ENCODE results near the gene CDC42.

CDC42 gene

GRCh38 chr1:22108339-22109105, 56.0 kb downstream of the CDC42 start:
- ChIA-PET CTCF (interaction anchor here (0.6 to 5.0 kb wide), 9 partner anchors 9 to 308 kb away, joined by 3 to 75 read pairs (median 5); no protein-coding TSS in a partner anchor), POLR2A (no interaction called here)
- H3K4me3 ChIP-seq (ENCODE audit: low read depth, low read length), result no peak overlapping the region
- no peak for DNase-seq (ENCODE audit: low read depth, low spot score)
- TF ChIP-seq, protein P1, sequence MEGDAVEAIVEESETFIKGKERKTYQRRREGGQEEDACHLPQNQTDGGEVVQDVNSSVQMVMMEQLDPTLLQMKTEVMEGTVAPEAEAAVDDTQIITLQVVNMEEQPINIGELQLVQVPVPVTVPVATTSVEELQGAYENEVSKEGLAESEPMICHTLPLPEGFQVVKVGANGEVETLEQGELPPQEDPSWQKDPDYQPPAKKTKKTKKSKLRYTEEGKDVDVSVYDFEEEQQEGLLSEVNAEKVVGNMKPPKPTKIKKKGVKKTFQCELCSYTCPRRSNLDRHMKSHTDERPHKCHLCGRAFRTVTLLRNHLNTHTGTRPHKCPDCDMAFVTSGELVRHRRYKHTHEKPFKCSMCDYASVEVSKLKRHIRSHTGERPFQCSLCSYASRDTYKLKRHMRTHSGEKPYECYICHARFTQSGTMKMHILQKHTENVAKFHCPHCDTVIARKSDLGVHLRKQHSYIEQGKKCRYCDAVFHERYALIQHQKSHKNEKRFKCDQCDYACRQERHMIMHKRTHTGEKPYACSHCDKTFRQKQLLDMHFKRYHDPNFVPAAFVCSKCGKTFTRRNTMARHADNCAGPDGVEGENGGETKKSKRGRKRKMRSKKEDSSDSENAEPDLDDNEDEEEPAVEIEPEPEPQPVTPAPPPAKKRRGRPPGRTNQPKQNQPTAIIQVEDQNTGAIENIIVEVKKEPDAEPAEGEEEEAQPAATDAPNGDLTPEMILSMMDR (IDR thresholded peaks at IDR 0.05; ENCODE audit: insufficient read depth, low read length, missing control alignments), result no peak

- H3K4me3 ChIP-seq (ENCODE audit: low read depth, low read length), result no peak overlapping the region
- TF ChIP-seq, protein P1 (IDR thresholded peaks at IDR 0.05; ENCODE audit: insufficient read depth, low read length, missing control alignments), result no peak
- no peak for DNase-seq (ENCODE audit: low read depth, low spot score)
- ChIA-PET POLR2A (interaction anchor here (0.7 kb wide), 1 partner anchor 56 kb away, joined by 3 read pairs; no protein-coding TSS in a partner anchor), CTCF (interaction anchor here (0.9 to 3.0 kb wide), 8 partner anchors 9 to 532 kb away, joined by 3 to 11 read pairs (median 4); no protein-coding TSS in a partner anchor)
Observed at GRCh38 chr1:22110016-22110415, 57.5 kb downstream of the CDC42 start.

- no peak for DNase-seq (ENCODE audit: low read depth, low spot score)
- CTCF ChIA-PET, result interaction anchor here (1.0 to 3.0 kb wide), 8 partner anchors 8 to 528 kb away, joined by 3 to 11 read pairs (median 5); no protein-coding TSS in a partner anchor
- TF ChIP-seq, protein P1 (IDR thresholded peaks at IDR 0.05; ENCODE audit: insufficient read depth, low read length, missing control alignments), result no peak
- POLR2A ChIA-PET, result no interaction called here
- no peak overlapping the region for H3K4me3 ChIP-seq (ENCODE audit: low read depth, low read length)
Observed at GRCh38 chr1:22111115-22111514, 58.6 kb downstream of the CDC42 start.

DNA sequence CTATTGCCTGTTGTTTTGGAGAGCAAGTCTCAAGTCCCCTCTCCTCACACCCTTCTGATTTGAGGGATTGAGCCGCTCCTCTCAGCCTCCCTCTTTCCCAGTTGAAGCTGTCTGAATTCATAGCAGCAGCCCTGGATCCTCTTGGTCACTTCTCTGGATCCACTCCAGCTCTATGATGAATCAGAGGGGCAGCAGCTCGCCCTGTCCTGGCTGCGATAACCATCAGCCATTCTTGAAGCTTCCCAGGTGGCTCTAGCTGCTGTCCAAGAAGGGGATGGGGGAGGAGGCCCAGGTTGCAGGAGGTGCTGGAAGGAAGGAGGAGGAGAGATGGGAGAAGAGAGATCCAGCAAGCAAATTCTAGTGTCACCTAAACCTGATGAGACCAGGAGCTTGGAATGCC, 59.1 kb downstream of the CDC42 start:
- CTCF ChIA-PET, result interaction anchor here (1.0 to 3.0 kb wide), 7 partner anchors 8 to 528 kb away, joined by 3 to 11 read pairs (median 4); no protein-coding TSS in a partner anchor
- no peak for DNase-seq (ENCODE audit: low read depth, low spot score)
- no peak overlapping the region for H3K4me3 ChIP-seq (ENCODE audit: low read depth, low read length)
- TF ChIP-seq, protein P1 (IDR thresholded peaks at IDR 0.05; ENCODE audit: insufficient read depth, low read length, missing control alignments), result no peak
- POLR2A ChIA-PET, result no interaction called here

DNA sequence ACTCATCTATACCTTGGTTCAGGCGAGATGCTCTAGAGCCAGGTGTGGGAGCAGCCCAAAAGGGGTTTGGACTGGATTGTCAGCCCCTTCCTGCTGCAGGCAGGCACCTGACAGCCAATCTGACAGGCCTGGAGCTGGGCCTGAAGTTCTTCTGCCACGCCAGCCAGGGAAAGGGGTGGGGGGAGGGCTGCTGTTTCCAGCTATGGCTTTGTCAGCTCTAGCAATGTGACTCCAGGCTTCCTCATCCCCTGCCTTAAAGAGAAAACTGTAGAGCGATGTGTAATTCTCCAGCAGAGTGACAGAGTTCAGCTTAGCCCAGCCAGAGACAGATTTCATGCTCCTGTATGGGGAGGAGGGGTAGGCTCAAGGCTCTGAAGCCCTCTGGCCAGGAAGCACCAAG, 60.0 kb downstream of the CDC42 start:
- no peak for DNase-seq (ENCODE audit: low read depth, low spot score)
- POLR2A ChIA-PET, result no interaction called here
- TF ChIP-seq, protein P1 (IDR thresholded peaks at IDR 0.05; ENCODE audit: insufficient read depth, low read length, missing control alignments), result no peak
- H3K4me3 ChIP-seq (ENCODE audit: low read depth, low read length), result no peak overlapping the region
- CTCF ChIA-PET, result interaction anchor here (1.5 to 3.0 kb wide), 2 partner anchors 163 to 527 kb away, joined by 4 to 11 read pairs; no protein-coding TSS in a partner anchor

Measured in AG04449 (cell line).